HG03571 (cell line): ENCODE data around the gene CHRNA4.
"Not testable (repeated sequence)": the region's sequence is repeated elsewhere in the genome, so short reads cannot be mapped to it uniquely, and the experiment has no call there.

Experiments used
- ATAC-seq: cut with Tn5 transposase; IDR thresholded peaks from one replicate; pipeline ENCODE4 v1.9.1; 2021; ENCODE audit not compliant: unreplicated experiment

The CHRNA4 gene

GRCh38 chr20:63350597-63351325 lies 10.4 kb downstream of the CHRNA4 start:
- no peak for ATAC-seq

DNA sequence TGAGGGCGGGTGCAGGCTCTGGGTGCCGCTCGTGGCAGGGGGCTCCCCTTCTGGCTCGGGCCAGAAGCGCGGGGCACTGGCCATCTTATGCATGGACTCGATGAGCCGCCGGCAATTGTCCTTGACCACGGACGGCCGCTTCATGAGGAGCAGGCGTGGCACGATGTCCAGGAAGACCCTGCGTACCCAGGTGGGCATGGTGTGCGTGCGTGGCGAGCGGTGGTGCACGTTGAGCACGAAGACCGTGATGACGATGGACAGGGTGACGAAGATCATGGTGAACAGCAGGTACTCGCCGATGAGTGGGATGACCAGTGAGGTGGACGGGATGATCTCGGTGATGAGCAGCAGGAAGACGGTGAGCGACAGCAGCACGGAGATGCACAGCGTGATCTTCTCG lies 11.0 kb downstream of the CHRNA4 start:
- no peak for ATAC-seq

- ATAC-seq, result no peak
Observed at GRCh38 chr20:63349516-63349895, 11.6 kb downstream of the CHRNA4 start.

- ATAC-seq, result no peak
Observed at GRCh38 chr20:63348828-63349515, 12.2 kb downstream of the CHRNA4 start.

DNA sequence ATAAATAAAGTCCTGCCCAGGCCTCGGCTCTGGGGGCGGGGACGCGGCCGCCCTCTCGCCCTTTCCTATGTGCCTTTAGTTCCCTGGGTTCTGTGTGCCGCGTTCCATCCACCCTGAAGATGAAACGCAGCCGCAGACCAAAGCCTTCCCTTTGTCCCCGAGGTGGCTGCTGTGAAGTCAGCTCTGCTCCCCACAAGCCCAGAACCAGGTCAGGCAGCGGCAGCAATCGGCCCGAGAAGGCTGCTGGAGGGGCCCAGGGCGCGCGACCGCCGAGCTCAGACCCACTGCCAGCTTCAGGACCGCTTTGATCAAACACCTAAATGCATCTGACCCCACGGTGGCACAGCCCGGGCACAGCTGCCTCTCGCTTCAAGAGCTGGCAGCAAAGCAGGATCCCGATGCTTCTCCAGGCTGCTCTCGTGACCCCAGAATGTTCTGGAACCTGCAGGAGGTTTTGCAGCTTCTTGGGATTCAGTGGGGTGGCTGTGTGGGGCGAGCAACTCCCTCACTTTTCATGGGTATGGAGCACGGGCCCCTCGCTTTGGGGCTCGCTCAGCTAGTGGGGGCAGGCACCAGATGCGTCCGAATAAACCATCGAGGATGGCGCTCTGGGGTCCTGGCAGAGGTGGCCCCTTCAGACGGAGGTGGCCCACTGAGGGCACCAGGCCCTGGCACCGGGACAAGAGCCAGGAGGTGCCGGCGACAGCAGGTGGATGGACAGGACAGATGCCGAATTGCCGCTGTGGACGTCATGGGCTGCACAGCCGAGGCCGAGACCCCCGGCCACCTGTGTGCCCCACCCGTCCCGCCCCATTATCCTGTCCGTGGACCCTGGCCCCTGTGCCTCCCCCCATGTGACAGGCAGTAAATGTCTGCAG lies 13.0 kb downstream of the CHRNA4 start:
- no peak for ATAC-seq

- ATAC-seq, result no peak
Observed at GRCh38 chr20:63347081-63347741, 13.9 kb downstream of the CHRNA4 start.

- no peak for ATAC-seq
Observed at GRCh38 chr20:63346131-63347080, 14.7 kb downstream of the CHRNA4 start.

DNA sequence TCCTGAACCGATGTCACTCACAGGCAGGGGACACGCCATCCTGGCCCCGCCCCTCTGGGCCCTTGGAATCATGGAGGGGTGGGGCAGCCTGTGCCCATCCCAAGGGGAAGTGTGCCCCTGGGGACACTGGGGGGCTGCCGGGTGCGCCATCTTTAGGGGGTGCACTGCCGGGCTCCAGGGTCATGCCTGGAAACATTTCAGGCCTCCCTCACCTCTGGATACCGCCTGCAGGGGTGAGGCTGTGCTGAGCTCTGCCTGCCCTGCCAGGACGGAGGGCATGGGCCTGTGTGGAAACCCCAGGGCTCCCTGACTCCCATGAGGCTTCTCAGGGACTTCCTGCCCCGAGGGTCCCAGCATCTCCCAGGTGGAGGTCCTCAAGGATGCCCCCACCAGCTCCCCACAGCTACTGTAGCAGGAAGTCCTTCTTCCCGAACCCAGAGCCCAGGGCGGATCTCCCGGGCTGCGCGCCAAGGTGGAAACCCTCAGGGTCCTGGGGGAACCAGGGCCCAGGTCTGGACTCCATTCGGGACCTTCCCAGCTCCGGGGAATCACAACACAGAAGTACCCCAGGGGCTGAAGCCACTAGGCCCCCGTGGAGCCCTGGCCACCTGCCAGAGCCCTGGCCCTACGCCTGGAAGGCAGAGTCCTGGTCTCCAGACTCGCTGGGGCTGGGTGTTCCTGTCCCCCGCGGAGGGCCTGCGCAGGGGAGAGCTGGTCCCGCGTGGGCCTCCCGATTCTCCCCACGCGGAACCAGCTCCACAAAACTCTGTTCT lies 15.6 kb downstream of the CHRNA4 start:
- no peak for ATAC-seq

DNA sequence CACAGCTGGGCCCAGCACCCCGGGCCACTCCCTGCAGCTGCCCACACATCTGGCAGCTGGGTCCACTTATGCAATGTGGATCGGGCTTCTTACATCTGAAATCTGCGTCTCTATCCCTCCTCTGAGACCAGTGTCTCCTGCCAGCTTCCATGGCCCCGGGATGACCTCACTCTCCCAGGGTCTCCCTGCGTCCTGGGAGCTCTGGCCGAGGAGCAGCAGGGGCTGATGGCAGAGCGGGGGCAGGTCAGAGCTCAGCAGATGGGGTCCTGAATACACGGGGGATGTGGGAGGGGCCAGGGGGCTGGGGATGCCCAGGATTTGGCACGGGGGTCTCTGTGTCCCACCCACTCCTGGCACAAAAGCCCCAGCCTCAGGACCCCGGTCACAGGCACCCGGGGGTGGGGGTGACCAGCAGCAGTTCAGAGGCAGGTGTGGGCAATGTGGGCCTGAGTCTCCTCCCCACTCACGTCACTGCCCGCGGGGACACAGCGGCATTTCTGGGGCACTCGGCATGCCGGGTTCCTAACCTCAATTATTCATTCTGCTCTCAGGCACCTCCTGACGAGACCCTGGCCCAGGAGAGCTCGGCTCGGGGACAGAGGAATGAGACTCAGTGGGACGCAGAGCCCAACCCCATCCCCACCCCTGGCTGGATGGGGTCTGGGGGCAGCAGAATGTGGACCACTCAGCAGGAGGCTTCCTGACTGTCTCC lies 16.4 kb downstream of the CHRNA4 start:
- no peak for ATAC-seq

DNA sequence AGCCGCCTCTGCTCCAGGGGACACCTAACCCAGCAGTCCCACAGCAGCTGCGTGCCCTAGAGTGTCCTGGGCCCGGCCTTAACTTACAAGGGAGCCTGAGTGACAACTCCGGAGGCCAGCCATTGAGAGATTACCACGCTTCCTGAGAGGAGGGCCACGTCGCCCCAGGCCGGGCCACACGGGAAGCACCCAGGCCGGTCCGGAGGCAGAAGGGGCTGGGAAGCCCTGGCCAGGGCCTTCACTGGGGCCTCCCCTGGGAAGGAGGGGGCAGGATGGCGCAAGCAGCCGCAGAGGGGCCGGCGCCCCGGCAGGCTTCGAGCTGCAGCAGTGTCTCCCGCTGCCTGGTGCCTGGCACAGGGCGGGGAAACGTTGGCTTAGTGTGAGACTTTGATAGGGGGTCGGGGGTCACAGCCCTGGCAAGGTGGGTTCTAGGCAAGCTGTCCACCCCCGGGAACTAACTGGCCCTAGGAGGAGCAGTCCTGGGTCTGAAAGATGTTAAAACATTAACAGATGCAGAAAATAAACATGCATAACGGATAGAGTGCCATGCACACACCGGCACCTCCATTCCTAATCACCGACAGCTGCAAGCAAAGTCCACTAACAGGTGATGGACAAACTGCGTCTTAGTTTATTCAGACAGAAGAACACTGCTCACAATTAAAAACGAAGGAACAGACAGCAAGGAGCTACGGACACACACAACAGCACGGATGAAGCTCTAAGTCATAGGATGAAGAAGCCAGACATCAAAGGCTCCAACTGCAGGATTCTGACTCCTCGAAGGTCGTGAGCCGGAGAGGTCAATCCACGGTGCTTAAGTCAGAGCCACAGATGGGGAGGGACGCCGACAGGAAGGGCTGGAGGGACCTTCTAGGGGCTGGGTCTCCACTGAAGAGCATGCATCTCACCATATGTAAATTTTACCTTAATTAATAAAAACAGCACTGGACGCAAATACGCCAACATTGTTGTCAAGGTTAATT lies 17.4 kb downstream of the CHRNA4 start:
- no peak for ATAC-seq

DNA sequence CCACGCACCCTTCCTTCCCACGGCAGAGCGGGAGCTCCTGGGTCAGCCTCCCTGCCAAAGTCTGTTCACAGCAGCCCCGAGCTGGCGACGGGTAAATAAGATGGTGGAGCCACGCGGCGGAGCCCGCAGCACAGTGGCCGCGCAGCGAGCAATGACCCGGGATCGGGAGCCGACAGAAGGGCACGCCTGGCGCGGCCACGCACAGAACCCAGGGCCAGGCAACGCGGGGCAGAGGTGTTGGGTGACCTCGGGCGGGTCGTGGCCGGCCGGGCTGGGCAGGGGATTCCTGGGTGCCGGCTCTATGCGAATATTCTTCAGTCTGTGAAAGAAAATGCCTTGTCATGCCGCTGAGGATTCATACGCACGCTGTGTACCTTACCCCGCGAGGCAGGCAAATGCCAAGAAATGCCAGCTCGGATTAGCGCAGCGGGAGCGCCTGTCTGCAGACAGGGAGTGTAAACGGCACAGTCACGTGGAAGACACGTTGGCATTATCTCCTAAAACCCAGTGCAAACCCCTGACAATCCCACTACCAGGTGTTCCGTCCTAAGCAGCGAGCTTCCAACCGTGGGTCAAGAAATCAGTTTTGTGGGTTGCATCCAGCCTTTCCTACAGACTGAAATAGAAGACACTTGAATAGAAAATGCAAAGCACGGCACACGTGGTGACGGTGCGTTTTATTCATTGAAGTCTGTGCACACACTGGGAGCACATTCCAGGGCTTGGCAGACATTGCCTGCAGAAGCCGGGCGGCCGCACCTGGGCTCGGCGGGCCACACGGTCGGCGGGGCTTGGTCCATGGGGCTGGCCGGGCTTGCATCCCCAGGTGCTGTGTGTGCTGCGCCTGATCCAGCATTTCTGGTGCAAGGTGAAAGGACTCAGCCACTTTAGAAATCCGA lies 18.3 kb downstream of the CHRNA4 start:
- ATAC-seq, result no peak

GRCh38 chr20:63340158-63340688 lies 20.9 kb downstream of the CHRNA4 start:
- ATAC-seq, result not testable (repeated sequence)

DNA sequence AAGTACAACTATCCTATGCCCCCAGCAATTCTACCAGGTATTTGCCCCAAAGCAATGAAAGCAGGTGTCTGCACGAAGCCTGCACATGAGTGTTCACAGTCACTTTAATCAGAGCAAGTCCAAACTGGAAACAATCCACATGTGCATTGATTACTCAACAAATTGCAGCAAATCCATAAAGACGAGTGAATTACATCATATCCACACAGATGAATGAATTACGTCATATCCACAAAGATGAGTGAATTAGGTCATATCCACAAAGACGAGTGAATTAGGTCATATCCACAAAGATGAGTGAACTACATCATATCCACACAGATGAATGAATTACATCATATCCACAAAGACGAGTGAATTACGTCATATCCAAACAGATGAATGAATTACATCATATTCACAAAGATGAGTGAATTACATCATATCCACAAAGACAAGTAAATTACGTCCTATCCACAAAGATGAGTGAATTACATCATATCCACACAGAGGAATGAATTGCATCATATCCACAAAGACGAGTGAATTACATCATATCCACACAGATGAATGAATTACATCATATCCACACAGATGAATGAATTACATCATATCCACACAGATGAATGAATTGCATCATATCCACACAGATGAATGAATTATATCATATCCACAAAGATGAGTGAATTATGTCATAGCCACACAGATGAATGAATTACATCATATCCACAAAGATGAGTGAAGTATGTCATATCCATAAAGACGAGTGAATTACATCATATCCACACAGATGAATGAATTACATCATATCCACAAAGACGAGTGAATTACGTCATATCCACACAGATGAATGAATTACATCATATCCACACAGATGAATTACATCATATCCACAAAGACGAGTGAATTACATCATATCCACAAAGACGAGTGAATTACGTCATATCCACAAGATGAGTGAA lies 21.7 kb downstream of the CHRNA4 start:
- not testable (repeated sequence) for ATAC-seq

DNA sequence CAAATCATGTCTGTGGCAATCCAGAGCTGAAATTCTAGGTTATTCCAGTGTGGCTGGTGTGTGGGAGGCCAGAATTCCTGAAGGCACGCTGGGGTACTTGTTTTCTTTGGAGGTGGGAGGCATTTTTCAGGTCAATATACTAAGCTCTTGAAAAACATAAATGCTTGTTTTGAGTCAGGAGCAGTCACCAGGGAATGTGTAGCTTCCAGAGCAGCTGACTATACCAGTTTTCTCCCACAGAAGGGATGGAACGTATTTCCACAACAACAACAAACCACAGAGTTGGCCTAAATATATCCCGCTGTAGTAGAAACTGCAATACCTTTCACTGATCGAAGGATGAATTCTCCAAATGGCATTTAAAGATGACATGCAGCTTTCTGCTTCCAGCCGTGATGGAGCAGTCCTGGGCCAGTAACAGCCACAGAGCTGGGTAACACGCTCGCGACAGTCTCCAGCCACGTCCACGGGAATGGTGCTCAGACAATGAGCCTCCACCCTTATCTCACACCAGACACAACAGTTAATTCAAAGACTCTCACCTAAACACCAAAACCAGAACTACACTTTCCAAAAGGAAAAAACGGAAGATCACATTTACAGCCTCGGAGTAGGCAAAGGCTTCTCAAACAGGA lies 23.2 kb downstream of the CHRNA4 start:
- no peak for ATAC-seq
